Peyer's patch (tissue), 4 donors: ENCODE measurements around the gene HHIPL1. TPM values are rescaled to one million over a fixed set of nuclear protein-coding genes. Genes with fewer than 3 reads are reported as not detected.

Experiments used
- DNase-seq, 3 donors: peaks; one replicate each; pipeline ENCODE4 v3.0.0-alpha.2; 2017 to 2019
- H3K27ac ChIP-seq, 4 donors: fragments of 200-600 bp; sonication (generic); one replicate each; pipeline ENCODE4 v1.5.1; 2016 to 2019
- H3K27me3 ChIP-seq, 2 donors: fragments of 200-600 bp; sonication (generic); one replicate each; pipeline ENCODE4 v1.5.1; 2019
- H3K36me3 ChIP-seq, 3 donors: fragments of 200-600 bp; sonication (generic); one replicate each; pipeline ENCODE4 v1.5.1; 2016 to 2019
- H3K4me1 ChIP-seq, 4 donors: fragments of 200-600 bp; sonication (generic); one replicate each; pipeline ENCODE4 v1.5.1; 2016 to 2019
- H3K4me3 ChIP-seq, 4 donors: fragments of 200-600 bp; sonication (generic); 1 replicate in 3 of 4; 2 replicates in 1 of 4; pipeline ENCODE4 v1.5.1; 2016 to 2019; ENCODE audit warnings: mild to moderate bottlenecking in 1 of 4
- H3K9me3 ChIP-seq, 4 donors: fragments of 200-600 bp; sonication (generic); one replicate each; pipeline ENCODE4 v1.5.1; 2016 to 2019; ENCODE audit warnings: mild to moderate bottlenecking in 1 of 4
- CTCF ChIP-seq, 6 experiments: fragments of 450-650 bp in 4 of 6; fragments of 200-600 bp in 2 of 6; sonication (generic) in 1 of 6; IDR thresholded peaks; one replicate each; pipeline ENCODE4 v1.5.1; 2017 to 2019; ENCODE audit warnings: antibody characterized with exemption in 6 of 6, mild to moderate bottlenecking in 3 of 6, moderate library complexity in 1 of 6
- POLR2A ChIP-seq, 2 donors: fragments of 450-650 bp; IDR thresholded peaks; one replicate each; pipeline ENCODE4 v1.5.1; 2017; ENCODE audit warnings: antibody characterized with exemption in 2 of 2, mild to moderate bottlenecking in 2 of 2, moderate library complexity in 2 of 2
- total RNA-seq, 4 donors: library from RNA; depleted of rRNA; stranded (reverse); fragments of >200 nt; gene quantifications; one replicate each; pipeline ENCODE4 v1.1.0, GENCODE V29; 2016

HHIPL1 gene
- total RNA-seq, 4 donors from 2014 or later: 0.88 to 2.5 (median 1.0) TPM

- no peak for DNase-seq
- Histone ChIP-seq H3K27ac (no peak overlapping the region), H3K27me3 (no peaks in the 10 kb centered on the region), H3K4me1 (peaks cover 0 to 13% (median 4%) of the 10 kb centered on the region in 4 donors), H3K4me3 (no peak overlapping the region), H3K9me3 (no peaks in the 10 kb centered on the region), H3K36me3 (no peaks in the 10 kb centered on the region)
- no peak for TF ChIP-seq POLR2A (IDR thresholded peaks at IDR 0.05)
- TF ChIP-seq CTCF (IDR thresholded peaks at IDR 0.05): no peak
Measured at GRCh38 chr14:99649643-99650042, 4.7 kb downstream of the HHIPL1 start.

GRCh38 chr14:99650189-99650588, 5.3 kb downstream of the HHIPL1 start:
- DNase-seq: no peak
- Histone ChIP-seq H3K36me3 (no peaks in the 10 kb centered on the region), H3K27me3 (no peaks in the 10 kb centered on the region), H3K27ac (no peak overlapping the region), H3K4me1 (peaks cover 0 to 8% (median 2%) of the 10 kb centered on the region in 4 donors), H3K4me3 (no peak overlapping the region), H3K9me3 (no peaks in the 10 kb centered on the region)
- TF ChIP-seq CTCF (IDR thresholded peaks at IDR 0.05) (no peak), POLR2A (IDR thresholded peaks at IDR 0.05) (no peak)

- Histone ChIP-seq H3K27me3 (no peaks in the 10 kb centered on the region), H3K4me1 (no peaks in the 10 kb centered on the region), H3K4me3 (no peak overlapping the region), H3K9me3 (no peaks in the 10 kb centered on the region), H3K36me3 (no peaks in the 10 kb centered on the region), H3K27ac (no peak overlapping the region)
- no peak for DNase-seq
- no peak for TF ChIP-seq CTCF (IDR thresholded peaks at IDR 0.05)
- no peak for TF ChIP-seq POLR2A (IDR thresholded peaks at IDR 0.05)
Measured at GRCh38 chr14:99651953-99652746, 7.2 kb downstream of the HHIPL1 start.

GRCh38 chr14:99654235-99654985, 9.5 kb downstream of the HHIPL1 start:
- no peaks in the 10 kb centered on the region for H3K9me3 ChIP-seq
- DNase-seq: peak in 2 of 3 donors; percentile 16 to 53
- no peaks in the 10 kb centered on the region for H3K36me3 ChIP-seq
- no peak overlapping the region for H3K27ac ChIP-seq
- no peak for TF ChIP-seq POLR2A (IDR thresholded peaks at IDR 0.05)
- no peak for TF ChIP-seq CTCF (IDR thresholded peaks at IDR 0.05)
- H3K27me3 ChIP-seq: peaks cover 0 to 3% of the 10 kb centered on the region in 2 donors
- H3K4me1 ChIP-seq: peaks cover 0 to 3% (median 0%) of the 10 kb centered on the region in 4 donors
- no peak overlapping the region for H3K4me3 ChIP-seq

GRCh38 chr14:99655521-99655920, 10.6 kb downstream of the HHIPL1 start:
- Histone ChIP-seq H3K36me3 (no peaks in the 10 kb centered on the region), H3K4me3 (no peak overlapping the region), H3K4me1 (peaks cover 0 to 8% (median 0%) of the 10 kb centered on the region in 4 donors), H3K9me3 (no peaks in the 10 kb centered on the region), H3K27me3 (peaks cover 0 to 6% of the 10 kb centered on the region in 2 donors), H3K27ac (no peak overlapping the region)
- TF ChIP-seq CTCF (IDR thresholded peaks at IDR 0.05): no peak
- TF ChIP-seq POLR2A (IDR thresholded peaks at IDR 0.05): no peak
- DNase-seq: no peak
